Mammary epithelial cell (primary cell): Measurements from ENCODE around the gene TMEM178A.

Experiments
- EZH2 ChIP-seq: IDR thresholded peaks from 2 replicates; pipeline ENCODE4 v1.6.1; 2012; ENCODE audit warnings: low read length, inconsistent platforms, borderline replicate concordance
- TF ChIP-seq, protein P1 (sequence below), 2 donors: IDR thresholded peaks in 1 of 2; conservative IDR thresholded peaks in 1 of 2; 2 replicates each; pipeline ENCODE4 v1.5.1; 2011 to 2012; ENCODE audit warnings: inconsistent platforms in 2 of 2, low read length in 2 of 2, mild to moderate bottlenecking in 2 of 2, control low read depth in 1 of 2, low read depth in 1 of 2; ENCODE audit not compliant: insufficient read depth in 1 of 2; ENCODE audit errors: extremely low read depth in 1 of 2

- no peak for TF ChIP-seq EZH2
- TF ChIP-seq, protein P1, sequence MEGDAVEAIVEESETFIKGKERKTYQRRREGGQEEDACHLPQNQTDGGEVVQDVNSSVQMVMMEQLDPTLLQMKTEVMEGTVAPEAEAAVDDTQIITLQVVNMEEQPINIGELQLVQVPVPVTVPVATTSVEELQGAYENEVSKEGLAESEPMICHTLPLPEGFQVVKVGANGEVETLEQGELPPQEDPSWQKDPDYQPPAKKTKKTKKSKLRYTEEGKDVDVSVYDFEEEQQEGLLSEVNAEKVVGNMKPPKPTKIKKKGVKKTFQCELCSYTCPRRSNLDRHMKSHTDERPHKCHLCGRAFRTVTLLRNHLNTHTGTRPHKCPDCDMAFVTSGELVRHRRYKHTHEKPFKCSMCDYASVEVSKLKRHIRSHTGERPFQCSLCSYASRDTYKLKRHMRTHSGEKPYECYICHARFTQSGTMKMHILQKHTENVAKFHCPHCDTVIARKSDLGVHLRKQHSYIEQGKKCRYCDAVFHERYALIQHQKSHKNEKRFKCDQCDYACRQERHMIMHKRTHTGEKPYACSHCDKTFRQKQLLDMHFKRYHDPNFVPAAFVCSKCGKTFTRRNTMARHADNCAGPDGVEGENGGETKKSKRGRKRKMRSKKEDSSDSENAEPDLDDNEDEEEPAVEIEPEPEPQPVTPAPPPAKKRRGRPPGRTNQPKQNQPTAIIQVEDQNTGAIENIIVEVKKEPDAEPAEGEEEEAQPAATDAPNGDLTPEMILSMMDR (conservative IDR thresholded peaks at IDR 0.05 in 1 of 2, IDR thresholded peaks at IDR 0.05 in 1 of 2; ENCODE audit: extremely low read depth in 1 of 2, insufficient read depth in 1 of 2, low read depth in 1 of 2, low read length in 2 of 2), result no peak
Measured at GRCh38 chr2:39640681-39641080, 25.0 kb upstream of the TMEM178A start.
